ENCODE data around the gene SLC35B3. TPM values are rescaled to one million over a fixed set of nuclear protein-coding genes. Genes with fewer than 3 reads are reported as not detected.

Gene SLC35B3
- total RNA-seq, 1 experiment from 2014 or later, result 8.6 TPM

- TF ChIP-seq EGR1 (IDR thresholded peaks at IDR 0.05; ENCODE audit: low read depth), result no peak
- TF ChIP-seq ATF3 (IDR thresholded peaks at IDR 0.05), result no peak
- TF ChIP-seq CEBPB (IDR thresholded peaks at IDR 0.05; ENCODE audit: low read depth), result no peak
Observed at GRCh38 chr6:8420031-8420588, 15.2 kb downstream of the SLC35B3 start (continued).

GRCh38 chr6:8415913-8416312 is 19.4 kb downstream of the SLC35B3 start:
- no peak for TF ChIP-seq ZFX (IDR thresholded peaks at IDR 0.05)
- no peaks in the 10 kb centered on the region for H3K9me2 ChIP-seq (ENCODE audit: insufficient read depth)
- intact Hi-C loops (cut with micrococcal nuclease), result no loop called here
- no peaks in the 10 kb centered on the region for H3K4me1 ChIP-seq (ENCODE audit: control insufficient read depth in 1 of 2, insufficient read depth in 2 of 2, low read length in 2 of 2)
- ChIA-PET RAD21 (ENCODE audit: low non-redundant PET in 1 of 2, low total read pairs in 2 of 2, uncharacterized antibody in 2 of 2, unreplicated experiment in 2 of 2) (no interaction called here), CTCF (no interaction called here), POLR2A (no interaction called here)
- BruUV-seq (replicated peaks), result no TSS peak
- no peak overlapping the region for H3K4me2 ChIP-seq (ENCODE audit: low read length)
- no peak for ATAC-seq
- no peak overlapping the region for H3K27ac ChIP-seq (ENCODE audit: low read depth, low read length)
- DNase-seq (ENCODE audit: low read depth, low spot score), result no peak
- H3K4me3 ChIP-seq (replicated peaks in 1 of 2; ENCODE audit: low read depth in 1 of 2, low read length in 2 of 2), result no peak overlapping the region
- H3K9me3 ChIP-seq (ENCODE audit: control insufficient read depth in 1 of 2, insufficient read depth in 1 of 2, low read depth in 1 of 2, low read length in 2 of 2), result no peaks in the 10 kb centered on the region
- H4K20me1 ChIP-seq (ENCODE audit: insufficient read depth), result no peaks in the 10 kb centered on the region
- no peak overlapping the region for H2AFZ ChIP-seq (ENCODE audit: low read depth, low read length, poor library complexity, severe bottlenecking)
- no peaks in the 10 kb centered on the region for H3K27me3 ChIP-seq (ENCODE audit: insufficient read depth, low read length)
- H3K36me3 ChIP-seq (ENCODE audit: control insufficient read depth in 1 of 2, insufficient read depth in 2 of 2, low read length in 2 of 2), result peaks cover 9 to 10% of the 10 kb centered on the region in 2 experiments; a peak in 2 of 4 replicates
- H3K9ac ChIP-seq (ENCODE audit: low read length), result no peak overlapping the region
- H3K79me2 ChIP-seq (ENCODE audit: insufficient read depth, low read length), result no peaks in the 10 kb centered on the region

DNA sequence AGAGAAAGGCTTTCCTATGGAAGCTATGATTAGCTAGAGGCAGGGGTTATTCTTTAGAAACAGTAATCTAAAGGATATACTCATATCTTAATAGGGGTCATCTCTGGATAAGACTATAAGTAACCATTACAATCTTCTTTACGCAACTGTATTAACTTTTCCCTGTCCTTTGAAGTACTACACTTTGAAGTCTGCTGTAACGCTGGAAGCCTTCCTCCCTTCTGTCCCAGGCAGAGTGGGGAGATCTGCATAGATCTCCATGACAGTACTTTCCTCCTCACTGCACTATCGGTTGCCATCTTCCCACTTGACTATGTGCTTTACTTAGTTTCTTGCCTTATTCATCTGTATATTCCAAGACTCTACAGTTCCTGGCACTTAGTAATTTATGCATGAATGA is 20.1 kb downstream of the SLC35B3 start:
- Histone ChIP-seq H3K4me3 (replicated peaks in 1 of 2; ENCODE audit: low read depth in 1 of 2, low read length in 2 of 2) (no peak overlapping the region), H3K9ac (ENCODE audit: low read length) (no peak overlapping the region), H3K27me3 (ENCODE audit: insufficient read depth, low read length) (no peaks in the 10 kb centered on the region), H2AFZ (ENCODE audit: low read depth, low read length, poor library complexity, severe bottlenecking) (no peak overlapping the region), H3K27ac (ENCODE audit: low read depth, low read length) (no peak overlapping the region), H3K9me2 (ENCODE audit: insufficient read depth) (no peaks in the 10 kb centered on the region), H4K20me1 (ENCODE audit: insufficient read depth) (no peaks in the 10 kb centered on the region), H3K79me2 (ENCODE audit: insufficient read depth, low read length) (no peaks in the 10 kb centered on the region), H3K36me3 (ENCODE audit: control insufficient read depth in 1 of 2, insufficient read depth in 2 of 2, low read length in 2 of 2) (peaks cover 9 to 10% of the 10 kb centered on the region in 2 experiments; a peak in 2 of 4 replicates), H3K4me1 (ENCODE audit: control insufficient read depth in 1 of 2, insufficient read depth in 2 of 2, low read length in 2 of 2) (no peaks in the 10 kb centered on the region), H3K9me3 (ENCODE audit: control insufficient read depth in 1 of 2, insufficient read depth in 1 of 2, low read depth in 1 of 2, low read length in 2 of 2) (no peaks in the 10 kb centered on the region), H3K4me2 (ENCODE audit: low read length) (no peak overlapping the region)
- POLR2A ChIA-PET, result no interaction called here
- no peak for ATAC-seq
- DNase-seq (ENCODE audit: low read depth, low spot score), result no peak
- CTCF ChIA-PET, result no interaction called here
- intact Hi-C loops (cut with micrococcal nuclease), result no loop called here
- RAD21 ChIA-PET (ENCODE audit: low non-redundant PET in 1 of 2, low total read pairs in 2 of 2, uncharacterized antibody in 2 of 2, unreplicated experiment in 2 of 2), result no interaction called here
- TF ChIP-seq ATF3 (IDR thresholded peaks at IDR 0.05) (no peak), CBX3 (IDR thresholded peaks at IDR 0.05; ENCODE audit: low read depth) (no peak), FOSL1 (IDR thresholded peaks at IDR 0.05; ENCODE audit: low read depth) (no peak), ZFX (IDR thresholded peaks at IDR 0.05) (no peak), SIN3A (IDR thresholded peaks at IDR 0.05; ENCODE audit: low read depth) (no peak)
- BruUV-seq (replicated peaks), result no TSS peak
